Uterus (tissue), 4 donors: Measurements from ENCODE around the gene ATN1. TPM values are rescaled to one million over a fixed set of nuclear protein-coding genes. Genes with fewer than 3 reads are reported as not detected.
"Not testable (repeated sequence)": the region's sequence is repeated elsewhere in the genome, so short reads cannot be mapped to it uniquely, and the experiment has no call there.

Source experiments
- DNase-seq, 2 donors: peaks; one replicate each; pipeline ENCODE4 v3.0.0-alpha.2; 2019 to 2020
- H3K27ac ChIP-seq, 2 donors: fragments of 200-600 bp; sonication (generic); 1 replicate in 1 of 2; 2 replicates in 1 of 2; pipeline ENCODE4 v1.5.1; 2016 to 2018
- H3K27me3 ChIP-seq, 2 donors: fragments of 200-600 bp; sonication (generic); one replicate each; pipeline ENCODE4 v1.5.1; 2018 to 2019; ENCODE audit warnings: control low read depth in 1 of 2
- H3K36me3 ChIP-seq, 2 donors: fragments of 200-600 bp; sonication (generic); one replicate each; pipeline ENCODE4 v1.5.1; 2019; ENCODE audit warnings: control low read depth in 1 of 2
- H3K4me1 ChIP-seq, 2 donors: fragments of 200-600 bp; sonication (generic); one replicate each; pipeline ENCODE4 v1.5.1; 2018 to 2019; ENCODE audit warnings: control low read depth in 1 of 2
- H3K4me3 ChIP-seq, 2 donors: fragments of 200-600 bp; sonication (generic); 1 replicate in 1 of 2; 2 replicates in 1 of 2; pipeline ENCODE4 v1.5.1; 2018 to 2019; ENCODE audit warnings: mild to moderate bottlenecking in 1 of 2
- H3K9me3 ChIP-seq, 2 donors: fragments of 200-600 bp; sonication (generic); one replicate each; pipeline ENCODE4 v1.5.1; 2019; ENCODE audit warnings: control low read depth in 1 of 2
- POLR2A ChIP-seq, 2 donors: fragments of 450-650 bp; IDR thresholded peaks; one replicate each; pipeline ENCODE4 v1.6.1; 2016; ENCODE audit warnings: antibody characterized with exemption in 2 of 2, mild to moderate bottlenecking in 1 of 2, moderate library complexity in 1 of 2
- intact Hi-C: fragments of 100-400 bp; cut with DNase I; formaldehyde crosslinking; loops from one replicate; pipeline ENCODE4 v1.15.1; 2023; ENCODE audit warnings: low total_unique reads
- total RNA-seq, 4 donors: library from RNA; depleted of rRNA in 3 of 4; stranded (reverse); fragments of >200 nt in 3 of 4; gene quantifications; one replicate each; pipeline versions ENCODE4 v1.1.0 to v1.2.4, GENCODE V29; 2014 to 2023
- TF ChIP-seq, protein P1 (sequence below), 4 experiments: fragments of 200-600 bp in 2 of 4; fragments of 450-650 bp in 2 of 4; sonication (generic) in 2 of 4; IDR thresholded peaks; one replicate each; pipeline ENCODE4 v1.5.1; 2016 to 2019; ENCODE audit warnings: antibody characterized with exemption in 4 of 4, mild to moderate bottlenecking in 2 of 4, moderate library complexity in 1 of 4
- donor health status: DM: yes; HTN: yes; CAD: no.

Gene ATN1
- total RNA-seq, 4 donors from 2014 or later = 10.8 to 283 (median 28.7) TPM

GRCh38 chr12:6887460-6887859, 40.3 kb upstream of the ATN1 start:
- no peaks in the 10 kb centered on the region for H3K36me3 ChIP-seq
- H3K27me3 ChIP-seq = no peaks in the 10 kb centered on the region
- no peak overlapping the region for H3K4me3 ChIP-seq
- no peaks in the 10 kb centered on the region for H3K9me3 ChIP-seq
- intact Hi-C loops = no loop called here
- no peak overlapping the region for H3K27ac ChIP-seq
- TF ChIP-seq, protein P1, sequence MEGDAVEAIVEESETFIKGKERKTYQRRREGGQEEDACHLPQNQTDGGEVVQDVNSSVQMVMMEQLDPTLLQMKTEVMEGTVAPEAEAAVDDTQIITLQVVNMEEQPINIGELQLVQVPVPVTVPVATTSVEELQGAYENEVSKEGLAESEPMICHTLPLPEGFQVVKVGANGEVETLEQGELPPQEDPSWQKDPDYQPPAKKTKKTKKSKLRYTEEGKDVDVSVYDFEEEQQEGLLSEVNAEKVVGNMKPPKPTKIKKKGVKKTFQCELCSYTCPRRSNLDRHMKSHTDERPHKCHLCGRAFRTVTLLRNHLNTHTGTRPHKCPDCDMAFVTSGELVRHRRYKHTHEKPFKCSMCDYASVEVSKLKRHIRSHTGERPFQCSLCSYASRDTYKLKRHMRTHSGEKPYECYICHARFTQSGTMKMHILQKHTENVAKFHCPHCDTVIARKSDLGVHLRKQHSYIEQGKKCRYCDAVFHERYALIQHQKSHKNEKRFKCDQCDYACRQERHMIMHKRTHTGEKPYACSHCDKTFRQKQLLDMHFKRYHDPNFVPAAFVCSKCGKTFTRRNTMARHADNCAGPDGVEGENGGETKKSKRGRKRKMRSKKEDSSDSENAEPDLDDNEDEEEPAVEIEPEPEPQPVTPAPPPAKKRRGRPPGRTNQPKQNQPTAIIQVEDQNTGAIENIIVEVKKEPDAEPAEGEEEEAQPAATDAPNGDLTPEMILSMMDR (IDR thresholded peaks at IDR 0.05) = no peak
- no peak for TF ChIP-seq POLR2A (IDR thresholded peaks at IDR 0.05)
- no peaks in the 10 kb centered on the region for H3K4me1 ChIP-seq
- DNase-seq = no peak

DNA sequence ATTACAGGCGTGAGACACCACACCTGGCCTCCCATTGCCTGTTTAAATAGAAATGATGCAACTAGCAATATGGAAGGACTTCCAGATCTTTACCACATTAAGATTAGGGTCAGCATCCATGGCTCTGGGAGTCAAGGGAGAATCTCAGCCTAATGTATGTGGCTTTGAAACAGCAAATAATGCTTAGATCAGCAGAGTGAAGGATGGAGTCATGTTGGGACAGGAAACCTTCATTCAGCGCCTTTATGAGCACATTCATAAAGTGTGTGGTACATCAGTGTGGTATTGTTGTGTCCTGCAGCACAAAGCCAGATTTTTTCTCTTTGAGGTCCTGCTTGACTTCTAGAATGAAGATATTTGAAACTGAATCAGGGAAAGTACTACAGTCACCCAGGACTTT, 39.4 kb upstream of the ATN1 start:
- TF ChIP-seq, protein P1 (IDR thresholded peaks at IDR 0.05) = no peak
- TF ChIP-seq POLR2A (IDR thresholded peaks at IDR 0.05) = no peak
- no peak overlapping the region for H3K4me3 ChIP-seq
- DNase-seq = no peak
- H3K27me3 ChIP-seq = no peaks in the 10 kb centered on the region
- H3K9me3 ChIP-seq = no peaks in the 10 kb centered on the region
- H3K27ac ChIP-seq = no peak overlapping the region
- H3K4me1 ChIP-seq = no peaks in the 10 kb centered on the region
- intact Hi-C loops = no loop called here
- no peaks in the 10 kb centered on the region for H3K36me3 ChIP-seq

DNA sequence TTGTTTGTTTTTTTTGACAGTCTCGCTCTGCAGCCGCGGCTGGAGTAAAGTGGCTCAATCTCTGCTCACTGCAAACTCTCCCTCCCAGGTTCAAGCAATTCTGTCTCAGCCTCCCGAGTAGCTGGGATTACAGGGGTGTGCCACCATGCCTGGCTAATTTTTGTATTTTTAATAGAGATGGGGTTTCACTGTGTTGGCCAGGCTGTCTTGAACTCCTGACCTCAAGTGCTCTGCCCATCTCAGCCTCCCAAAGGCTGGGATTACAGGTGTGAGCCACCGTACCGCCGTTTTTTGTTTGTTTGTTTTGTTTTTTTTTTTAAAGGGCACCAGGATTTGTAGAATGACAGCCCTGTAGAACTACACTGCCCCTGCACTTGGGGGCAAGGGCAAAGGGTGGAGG, 39.0 kb upstream of the ATN1 start:
- H3K27me3 ChIP-seq, DNase-seq, H3K27ac ChIP-seq, H3K4me1 ChIP-seq, H3K9me3 ChIP-seq, intact Hi-C loops, H3K36me3 ChIP-seq, H3K4me3 ChIP-seq: not testable (repeated sequence)

- H3K4me3 ChIP-seq, DNase-seq, H3K36me3 ChIP-seq, intact Hi-C loops, H3K4me1 ChIP-seq, H3K27me3 ChIP-seq, H3K9me3 ChIP-seq: not testable (repeated sequence)
- peak overlapping the region; percentile 90 for H3K27ac ChIP-seq
Measured at GRCh38 chr12:6889775-6890573, 37.8 kb upstream of the ATN1 start.

DNA sequence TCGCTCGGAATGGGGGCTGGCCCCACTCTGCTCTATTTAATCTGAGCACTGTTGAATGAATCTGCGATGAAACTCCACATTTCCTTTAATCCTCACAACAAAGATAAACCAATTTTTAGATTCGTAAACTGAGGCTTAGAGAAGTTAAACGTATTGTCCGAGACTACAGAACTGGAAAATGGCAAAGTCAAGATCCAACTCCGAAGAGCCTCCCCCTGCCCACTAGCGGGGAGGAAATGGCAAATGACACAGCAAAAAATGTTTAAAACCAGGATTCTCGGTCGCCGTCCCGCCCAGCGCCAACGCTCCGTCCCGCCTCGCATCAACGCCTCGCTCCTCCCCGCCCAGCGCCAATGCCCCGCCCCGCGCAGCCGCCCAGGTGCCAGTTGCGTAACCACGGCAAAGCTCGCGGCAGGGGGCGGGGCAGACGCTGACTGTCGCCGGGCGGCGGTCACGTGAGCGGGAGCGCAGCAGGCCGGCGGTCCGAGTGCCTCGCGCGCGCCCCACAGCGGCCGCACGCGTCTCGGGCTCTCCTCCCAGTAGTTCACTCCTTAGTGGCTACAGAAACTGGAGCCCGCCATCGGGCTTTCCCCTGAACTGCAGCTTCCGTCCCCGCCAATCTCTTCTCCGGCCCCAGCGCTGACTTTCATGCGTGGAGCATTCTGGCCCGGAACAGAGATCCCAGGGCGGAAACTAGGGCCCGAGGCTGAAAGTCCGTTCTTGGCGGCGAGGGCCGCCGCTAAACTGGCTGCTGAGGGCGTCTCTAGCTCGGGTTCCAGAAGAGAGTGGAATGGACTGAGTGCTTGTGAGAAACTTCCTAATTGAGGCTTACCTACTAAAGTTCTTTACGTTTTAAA, 36.7 kb upstream of the ATN1 start:
- H3K9me3 ChIP-seq = no peaks in the 10 kb centered on the region
- TF ChIP-seq, protein P1 (IDR thresholded peaks at IDR 0.05) = peak; percentile 84 to 97 (median 94)
- TF ChIP-seq POLR2A (IDR thresholded peaks at IDR 0.05) = peak; percentile 67 to 81
- H3K27me3 ChIP-seq = no peaks in the 10 kb centered on the region
- no peaks in the 10 kb centered on the region for H3K36me3 ChIP-seq
- H3K4me3 ChIP-seq = peak overlapping the region; percentile 34 to 37
- peak; percentile 97 to 98 for DNase-seq
- peak overlapping the region; percentile 90 for H3K27ac ChIP-seq
- H3K4me1 ChIP-seq = no peaks in the 10 kb centered on the region
- intact Hi-C loops = no loop called here

GRCh38 chr12:6891646-6892001, 36.1 kb upstream of the ATN1 start:
- H3K36me3 ChIP-seq = no peaks in the 10 kb centered on the region
- intact Hi-C loops = no loop called here
- TF ChIP-seq POLR2A (IDR thresholded peaks at IDR 0.05) = no peak
- TF ChIP-seq, protein P1 (IDR thresholded peaks at IDR 0.05) = no peak
- peak overlapping the region; percentile 86 to 90 for H3K27ac ChIP-seq
- H3K4me1 ChIP-seq = no peaks in the 10 kb centered on the region
- no peak for DNase-seq
- H3K4me3 ChIP-seq = peak overlapping the region; percentile 34 to 36
- H3K27me3 ChIP-seq = no peaks in the 10 kb centered on the region
- no peaks in the 10 kb centered on the region for H3K9me3 ChIP-seq

DNA sequence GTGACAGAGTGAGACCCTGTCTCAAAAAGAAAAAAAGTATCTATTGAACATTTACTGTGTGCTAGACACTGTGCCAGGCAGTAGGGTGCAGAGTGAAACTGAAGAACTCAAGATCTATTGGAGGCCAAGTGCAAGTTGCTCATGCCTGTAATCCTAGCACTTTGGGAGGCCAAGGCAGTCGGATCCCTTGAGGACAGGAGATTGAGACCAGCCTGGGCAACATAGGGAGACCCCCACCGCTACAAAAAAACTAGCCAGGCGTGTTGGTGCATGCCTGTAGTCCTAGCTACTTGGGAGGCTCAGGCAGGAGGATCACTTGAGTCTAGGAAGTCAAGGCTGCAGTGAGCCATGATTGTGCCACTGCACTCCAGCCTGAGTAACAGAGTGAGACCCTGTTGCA, 35.1 kb upstream of the ATN1 start:
- DNase-seq, H3K27me3 ChIP-seq, H3K4me1 ChIP-seq, intact Hi-C loops, H3K9me3 ChIP-seq, H3K4me3 ChIP-seq, H3K27ac ChIP-seq, H3K36me3 ChIP-seq: not testable (repeated sequence)
